Activated CD4-positive, alpha-beta memory T cell treated with anti-CD3 and anti-CD28 coated beads for 36 hours (primary cell): ENCODE results near the gene DENND1A. TPM values are rescaled to one million over a fixed set of nuclear protein-coding genes. Genes with fewer than 3 reads are reported as not detected.
"Not testable (repeated sequence)": the region's sequence is repeated elsewhere in the genome, so short reads cannot be mapped to it uniquely, and the experiment has no call there.

ENCODE experiments used
- CTCF ChIA-PET: fragments of 350-600 bp; sonication (Branson Sonifier 250); formaldehyde crosslinking; loops from one replicate; lab custom pipeline; 2021; ENCODE audit warnings: antibody characterized with exemption, inconsistent platforms; lab: Charles Lee
- POLR2A ChIA-PET: fragments of 350-600 bp; sonication (Branson Sonifier 250); formaldehyde crosslinking; loops from one replicate; lab custom pipeline; 2021; ENCODE audit warnings: antibody characterized with exemption; lab: Charles Lee
- DNase-seq: peaks from one replicate; pipeline ENCODE4 v3.0.0-alpha.2; 2020
- H3K27ac Mint-ChIP-seq: one replicate; pipeline ENCODE4 v1.8.0; 2021; ENCODE audit warnings: mixed read lengths
- H3K27me3 Mint-ChIP-seq: one replicate; pipeline ENCODE4 v1.8.0; 2021; ENCODE audit warnings: mixed read lengths
- H3K36me3 Mint-ChIP-seq: one replicate; pipeline ENCODE4 v1.8.0; 2021; ENCODE audit warnings: mixed read lengths
- H3K4me1 Mint-ChIP-seq: one replicate; pipeline ENCODE4 v1.8.0; 2021; ENCODE audit warnings: low read depth, mixed read lengths
- H3K4me3 Mint-ChIP-seq: one replicate; pipeline ENCODE4 v1.8.0; 2021; ENCODE audit warnings: mild to moderate bottlenecking, mixed read lengths
- H3K9me3 Mint-ChIP-seq: one replicate; pipeline ENCODE4 v1.8.0; 2021; ENCODE audit warnings: mixed read lengths
- intact Hi-C: fragments of 100-400 bp; cut with micrococcal nuclease; formaldehyde crosslinking; loops from one replicate; pipeline ENCODE4 v1.15.1; 2023
- total RNA-seq, 2 experiments: library from RNA; stranded (reverse); gene quantifications; one replicate each; pipeline ENCODE4 v1.2.3, GENCODE V29; 2021

The DENND1A gene
- total RNA-seq, 2 experiments from 2014 or later: 17.3 to 18.0 TPM

DNA sequence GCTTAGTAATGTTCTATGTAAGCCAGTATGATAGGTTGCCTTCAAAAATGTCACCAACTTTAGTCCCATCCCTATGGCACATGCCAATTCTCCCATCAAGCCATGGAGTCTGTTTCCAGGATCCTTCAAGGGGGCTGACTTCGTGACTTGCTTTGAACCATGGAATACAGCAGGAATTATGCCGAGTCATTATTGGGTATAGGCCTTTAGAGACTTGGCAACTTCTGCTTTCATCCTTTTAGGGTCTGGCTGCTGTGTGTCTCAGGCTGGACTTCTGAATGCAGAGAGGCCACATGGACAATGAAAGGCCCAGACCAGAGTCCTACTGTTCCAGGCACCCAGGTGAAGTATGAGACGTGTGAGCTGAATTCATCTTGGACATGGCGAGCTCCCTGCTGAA lies 109.8 kb downstream of the DENND1A start:
- Mint-ChIP-seq H3K4me3 (no peak overlapping the region), H3K9me3 (no peaks in the 10 kb centered on the region), H3K36me3 (no peaks in the 10 kb centered on the region), H3K27ac (no peak overlapping the region), H3K4me1 (no peaks in the 10 kb centered on the region), H3K27me3 (no peaks in the 10 kb centered on the region)
- no peak for DNase-seq
- intact Hi-C loops: no loop called here
- ChIA-PET CTCF (no interaction called here), POLR2A (no interaction called here)

DNA sequence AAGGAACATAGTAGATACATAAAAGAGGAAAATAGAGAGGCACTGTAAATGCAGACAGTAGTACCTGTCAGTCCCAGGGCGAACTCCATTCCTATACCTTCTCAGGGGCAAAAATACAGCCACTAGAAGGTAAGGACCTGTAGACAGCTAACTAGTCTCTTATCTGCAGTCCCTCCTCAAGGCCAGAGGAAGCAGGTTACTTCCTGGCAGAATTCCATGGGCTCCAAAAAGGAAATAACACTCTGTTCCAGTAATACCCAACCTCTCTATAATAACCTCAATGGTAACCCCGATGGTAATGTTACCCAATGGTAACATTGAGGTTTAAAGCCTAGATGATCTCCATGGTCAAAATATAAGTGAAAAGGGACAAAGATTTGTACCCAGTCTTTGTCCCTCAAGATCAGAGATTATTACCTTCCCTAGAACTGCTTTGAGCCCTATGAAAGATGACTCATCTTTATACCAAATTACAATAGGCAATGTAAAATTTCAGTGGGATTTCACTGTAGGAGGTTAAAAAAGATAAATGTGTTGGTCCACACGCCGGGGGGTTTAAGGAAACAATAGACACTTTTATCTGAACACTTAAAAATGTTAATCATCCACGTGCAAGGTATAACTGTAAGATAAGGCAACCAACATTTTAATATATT lies 113.0 kb downstream of the DENND1A start:
- Mint-ChIP-seq H3K9me3 (no peaks in the 10 kb centered on the region), H3K4me3 (no peak overlapping the region), H3K27me3 (no peaks in the 10 kb centered on the region), H3K27ac (no peak overlapping the region), H3K36me3 (no peaks in the 10 kb centered on the region), H3K4me1 (no peaks in the 10 kb centered on the region)
- ChIA-PET POLR2A (no interaction called here), CTCF (no interaction called here)
- DNase-seq: no peak
- intact Hi-C loops: no loop called here

DNA sequence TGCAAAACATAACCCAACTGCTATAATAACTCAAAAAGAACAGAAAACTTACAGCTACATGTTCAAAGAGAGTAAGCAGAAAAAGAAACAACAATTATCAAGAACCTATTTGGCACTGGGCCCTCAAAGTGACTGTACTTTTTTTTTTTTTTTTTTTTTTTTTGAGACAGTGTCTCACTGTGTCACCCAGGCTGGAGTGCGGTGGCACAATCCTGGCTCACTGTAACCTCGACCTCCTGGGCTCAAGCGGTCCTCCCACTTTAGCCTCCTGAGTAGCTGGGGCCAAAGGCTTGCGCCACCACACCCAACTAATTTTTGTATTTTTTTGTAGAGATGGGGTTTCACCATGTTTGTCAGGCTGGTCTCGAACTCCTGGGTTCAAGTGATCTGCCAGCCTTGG lies 114.1 kb downstream of the DENND1A start:
- intact Hi-C loops, POLR2A ChIA-PET, H3K4me1 Mint-ChIP-seq: not testable (repeated sequence)

DNA sequence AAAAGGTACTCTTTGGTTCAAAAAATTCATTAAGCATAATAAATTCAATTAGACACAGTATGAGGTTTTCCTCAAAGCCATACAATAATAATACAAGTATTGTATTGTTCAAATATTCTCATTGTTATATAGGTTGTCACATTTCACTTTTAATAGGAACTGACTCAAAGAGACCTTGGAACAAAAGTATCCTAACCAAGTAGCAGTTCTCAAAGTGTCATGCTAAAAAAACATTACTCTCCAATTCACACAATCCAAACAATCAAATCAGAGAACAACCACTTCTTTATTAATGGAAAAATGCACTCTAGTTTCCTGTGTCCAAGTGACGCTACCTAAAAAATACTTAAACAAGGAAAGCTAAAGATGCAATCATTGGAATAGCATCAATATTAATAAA lies 115.4 kb downstream of the DENND1A start:
- no peaks in the 10 kb centered on the region for H3K27me3 Mint-ChIP-seq
- H3K36me3 Mint-ChIP-seq: no peaks in the 10 kb centered on the region
- H3K9me3 Mint-ChIP-seq: no peaks in the 10 kb centered on the region
- CTCF ChIA-PET: interaction anchor here (0.6 kb wide), 1 partner anchor 77 kb away, joined by 3 read pairs; no protein-coding TSS in a partner anchor
- no peaks in the 10 kb centered on the region for H3K4me1 Mint-ChIP-seq
- no peak overlapping the region for H3K27ac Mint-ChIP-seq
- intact Hi-C loops: no loop called here
- POLR2A ChIA-PET: no interaction called here
- no peak for DNase-seq
- H3K4me3 Mint-ChIP-seq: no peak overlapping the region

More for the DNA sequence above, 114.1 kb downstream of the DENND1A start:
- H3K27me3 Mint-ChIP-seq, CTCF ChIA-PET, H3K27ac Mint-ChIP-seq, H3K9me3 Mint-ChIP-seq, DNase-seq, H3K4me3 Mint-ChIP-seq, H3K36me3 Mint-ChIP-seq: not testable (repeated sequence)

DNA sequence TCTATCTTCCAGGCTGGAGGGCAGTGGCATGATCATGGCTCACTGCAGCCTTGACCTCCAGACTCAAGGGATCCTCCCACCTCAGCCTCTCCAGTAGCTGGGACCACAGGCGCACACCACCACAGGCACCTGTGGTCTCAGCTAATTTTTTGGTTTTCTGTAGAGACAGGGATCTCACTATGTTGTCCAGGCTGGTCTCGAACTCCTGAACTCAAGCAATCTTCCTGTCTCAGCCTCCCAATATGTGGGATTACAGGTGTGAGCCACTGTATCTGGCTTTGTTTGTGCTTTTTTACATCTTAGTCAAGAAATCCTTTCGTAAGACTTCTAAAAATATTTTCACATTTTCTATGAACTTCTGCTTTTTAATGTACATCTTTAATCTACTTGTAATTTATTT lies 116.9 kb downstream of the DENND1A start:
- H3K27me3 Mint-ChIP-seq: no peaks in the 10 kb centered on the region
- ChIA-PET POLR2A (no interaction called here), CTCF (no interaction called here)
- no peak for DNase-seq
- H3K9me3 Mint-ChIP-seq: no peaks in the 10 kb centered on the region
- no peak overlapping the region for H3K27ac Mint-ChIP-seq
- H3K4me3 Mint-ChIP-seq: no peak overlapping the region
- H3K36me3 Mint-ChIP-seq: no peaks in the 10 kb centered on the region
- H3K4me1 Mint-ChIP-seq: no peaks in the 10 kb centered on the region
- intact Hi-C loops: no loop called here

DNA sequence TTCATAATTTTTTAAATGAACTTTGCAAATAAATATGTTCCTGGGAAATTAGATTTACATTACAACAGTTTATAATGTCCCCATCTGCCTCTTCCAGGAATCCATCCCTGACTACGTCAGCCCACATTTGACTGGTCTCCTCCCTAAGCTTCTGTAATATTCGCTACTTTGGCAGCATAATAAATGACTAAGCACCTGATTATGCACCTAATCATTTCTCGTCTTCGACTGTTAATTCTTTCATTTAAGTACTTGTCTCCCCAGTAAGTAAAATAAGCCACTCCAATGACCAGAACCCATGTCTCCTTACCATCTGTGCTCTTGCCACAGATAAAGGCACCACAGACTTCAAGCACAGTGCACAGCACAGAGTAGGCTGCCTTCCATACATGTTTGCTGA lies 122.7 kb downstream of the DENND1A start:
- DNase-seq: no peak
- Mint-ChIP-seq H3K9me3 (no peaks in the 10 kb centered on the region), H3K27me3 (no peaks in the 10 kb centered on the region), H3K4me3 (no peak overlapping the region), H3K4me1 (no peaks in the 10 kb centered on the region), H3K27ac (no peak overlapping the region), H3K36me3 (no peaks in the 10 kb centered on the region)
- intact Hi-C loops: no loop called here
- CTCF ChIA-PET: no interaction called here
- POLR2A ChIA-PET: no interaction called here

DNA sequence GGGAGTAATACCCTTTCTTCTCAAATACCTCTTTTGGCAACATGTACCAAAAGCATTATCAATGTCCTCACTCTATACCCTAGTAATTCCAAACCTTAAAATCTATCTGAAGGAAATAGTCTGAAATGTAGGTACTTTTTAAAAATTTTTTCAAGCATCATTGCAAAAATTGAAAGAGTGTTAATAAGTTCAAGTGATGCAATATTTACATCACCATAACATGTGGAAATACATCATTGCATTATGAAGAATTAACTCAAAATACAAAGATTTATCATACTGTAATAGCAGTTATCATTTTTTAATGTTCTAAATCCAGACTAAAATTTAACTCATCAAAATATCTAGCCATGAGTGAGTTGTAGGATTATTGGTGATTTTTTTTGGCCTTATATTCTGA lies 123.1 kb downstream of the DENND1A start:
- Mint-ChIP-seq H3K36me3 (no peaks in the 10 kb centered on the region), H3K27ac (no peak overlapping the region), H3K4me1 (no peaks in the 10 kb centered on the region), H3K27me3 (no peaks in the 10 kb centered on the region), H3K9me3 (no peaks in the 10 kb centered on the region), H3K4me3 (no peak overlapping the region)
- ChIA-PET CTCF (no interaction called here), POLR2A (no interaction called here)
- DNase-seq: no peak
- intact Hi-C loops: no loop called here

DNA sequence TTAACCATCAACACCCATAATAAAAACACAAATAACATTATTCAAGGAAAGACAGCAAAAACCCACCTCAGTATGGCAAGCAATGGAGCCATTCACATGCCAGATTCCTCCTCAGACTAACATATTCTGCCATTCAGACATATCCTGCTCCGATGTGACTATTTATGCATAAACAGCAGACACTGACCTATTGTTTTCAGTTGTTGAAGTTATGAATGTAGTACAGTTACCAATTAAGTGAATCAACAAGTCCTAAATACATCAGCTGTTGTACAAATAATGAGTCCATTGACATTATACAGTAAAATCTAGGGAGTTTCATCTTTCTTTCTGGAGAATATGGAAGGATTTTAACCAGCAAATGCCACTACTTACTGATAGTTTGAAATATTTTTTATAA lies 131.7 kb downstream of the DENND1A start:
- Mint-ChIP-seq H3K27me3 (no peaks in the 10 kb centered on the region), H3K4me3 (no peak overlapping the region), H3K27ac (no peak overlapping the region), H3K9me3 (no peaks in the 10 kb centered on the region), H3K4me1 (peaks cover 10% of the 10 kb centered on the region), H3K36me3 (no peaks in the 10 kb centered on the region)
- CTCF ChIA-PET: no interaction called here
- intact Hi-C loops: no loop called here
- no peak for DNase-seq
- POLR2A ChIA-PET: no interaction called here

DNA sequence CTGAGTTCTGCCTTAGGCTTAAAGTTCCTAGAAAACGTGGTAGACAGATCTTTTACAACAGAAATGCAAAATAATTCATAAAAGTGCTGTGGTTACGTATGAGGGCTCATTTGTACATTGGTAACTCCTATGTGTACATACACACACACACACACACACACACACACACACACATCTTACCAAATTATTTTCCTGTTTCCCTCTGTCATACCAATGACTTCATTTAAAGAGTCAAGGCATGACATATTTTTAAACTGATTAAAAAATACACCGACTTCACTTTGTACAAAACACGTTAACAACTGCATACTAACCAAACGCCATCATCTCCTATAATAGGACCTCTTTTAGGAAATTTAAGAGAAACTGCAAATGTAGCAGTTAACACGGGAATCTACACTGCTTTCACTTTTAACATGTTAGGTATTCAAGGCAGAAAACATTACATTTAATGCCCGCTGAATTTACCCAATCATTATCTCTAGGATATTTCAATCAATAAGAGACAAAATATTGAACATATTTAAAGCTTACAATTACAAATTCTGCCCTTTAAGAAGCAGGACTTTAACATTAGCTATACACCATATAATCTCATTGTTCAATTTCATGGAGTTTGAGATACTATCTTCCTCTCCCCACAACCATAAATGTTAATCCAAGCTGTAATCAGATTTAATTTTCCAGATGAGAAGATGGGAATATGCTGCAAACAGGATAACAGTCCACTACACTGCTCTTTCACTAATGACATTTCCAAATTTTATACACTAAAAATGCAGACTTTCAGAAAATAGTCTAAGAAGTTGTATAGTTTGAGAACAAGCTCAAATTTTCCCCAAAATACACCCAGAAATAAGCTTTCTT lies 133.1 kb downstream of the DENND1A start:
- H3K27ac Mint-ChIP-seq: no peak overlapping the region
- H3K27me3 Mint-ChIP-seq: no peaks in the 10 kb centered on the region
- ChIA-PET POLR2A (no interaction called here), CTCF (interaction anchor here (0.6 kb wide), 1 partner anchor 674 kb away, joined by 5 read pairs; no protein-coding TSS in a partner anchor)
- peaks cover 7% of the 10 kb centered on the region for H3K36me3 Mint-ChIP-seq
- DNase-seq: no peak
- H3K9me3 Mint-ChIP-seq: no peaks in the 10 kb centered on the region
- peaks cover 10% of the 10 kb centered on the region for H3K4me1 Mint-ChIP-seq
- H3K4me3 Mint-ChIP-seq: no peak overlapping the region
- intact Hi-C loops: no loop called here

DNA sequence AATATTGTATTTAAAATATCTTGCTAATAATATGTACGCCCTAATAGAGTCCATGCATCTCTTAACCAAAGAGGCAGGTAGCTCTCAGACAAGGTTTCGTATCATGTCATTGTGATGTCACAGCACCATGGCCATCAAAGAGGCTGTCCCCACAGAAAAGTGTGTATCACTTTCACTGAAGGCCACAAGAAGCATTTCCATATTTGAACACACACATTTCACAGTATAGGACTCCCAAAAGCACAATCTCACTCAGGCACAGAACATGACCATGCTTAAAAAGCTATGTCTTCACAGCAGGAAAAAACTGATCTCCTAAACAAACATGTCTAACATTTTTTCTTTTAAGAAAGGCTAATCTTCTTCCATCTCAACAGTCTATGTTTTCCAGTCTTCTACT lies 133.8 kb downstream of the DENND1A start:
- POLR2A ChIA-PET: no interaction called here
- no peak overlapping the region for H3K27ac Mint-ChIP-seq
- CTCF ChIA-PET: no interaction called here
- peaks cover 7% of the 10 kb centered on the region for H3K36me3 Mint-ChIP-seq
- H3K9me3 Mint-ChIP-seq: no peaks in the 10 kb centered on the region
- peaks cover 10% of the 10 kb centered on the region for H3K4me1 Mint-ChIP-seq
- no peaks in the 10 kb centered on the region for H3K27me3 Mint-ChIP-seq
- H3K4me3 Mint-ChIP-seq: no peak overlapping the region
- DNase-seq: no peak
- intact Hi-C loops: no loop called here

DNA sequence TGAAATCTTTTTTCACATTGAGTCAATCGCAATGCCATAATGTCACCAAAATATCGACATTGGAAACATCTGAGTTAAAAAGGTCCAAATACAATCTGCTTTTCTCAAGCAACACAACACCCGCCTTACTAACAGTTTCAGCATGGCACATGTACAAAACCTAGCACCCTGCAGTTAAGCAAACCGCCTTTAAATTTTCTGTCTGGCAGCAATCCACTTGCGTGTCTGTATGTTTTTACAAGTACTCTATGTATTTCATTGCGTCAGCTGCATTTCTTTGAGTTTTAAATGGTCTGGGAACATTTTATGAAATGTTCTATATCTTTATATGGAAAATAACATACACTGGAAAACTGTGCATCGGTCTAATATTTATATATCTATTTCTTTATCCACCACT lies 134.6 kb downstream of the DENND1A start:
- Mint-ChIP-seq H3K27ac (no peak overlapping the region), H3K27me3 (no peaks in the 10 kb centered on the region), H3K36me3 (peaks cover 7% of the 10 kb centered on the region), H3K4me1 (peaks cover 10% of the 10 kb centered on the region), H3K4me3 (no peak overlapping the region), H3K9me3 (no peaks in the 10 kb centered on the region)
- ChIA-PET POLR2A (no interaction called here), CTCF (no interaction called here)
- no peak for DNase-seq
- intact Hi-C loops: no loop called here

DNA sequence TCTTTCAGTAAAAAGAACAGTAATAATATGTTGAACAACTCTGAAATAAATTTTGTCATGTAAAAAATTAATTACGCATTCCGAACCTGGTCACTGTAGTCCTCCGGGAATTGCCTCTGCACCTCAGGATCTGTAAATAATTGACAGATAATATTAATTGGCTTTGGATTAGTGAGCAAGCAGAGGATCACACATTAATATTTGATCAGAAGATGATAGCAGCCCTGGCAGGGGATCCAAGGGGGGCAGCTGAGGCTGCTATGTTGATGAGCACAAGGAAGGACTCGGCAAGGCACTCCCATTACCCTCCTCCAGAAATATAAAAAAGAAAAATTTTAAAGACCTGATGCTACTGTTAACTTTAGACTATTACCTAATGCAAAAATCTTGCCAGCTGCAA lies 137.4 kb downstream of the DENND1A start:
- Mint-ChIP-seq H3K27ac (no peak overlapping the region), H3K4me3 (no peak overlapping the region), H3K27me3 (no peaks in the 10 kb centered on the region), H3K9me3 (no peaks in the 10 kb centered on the region), H3K4me1 (peaks cover 10% of the 10 kb centered on the region), H3K36me3 (peaks cover 10% of the 10 kb centered on the region)
- ChIA-PET POLR2A (no interaction called here), CTCF (no interaction called here)
- intact Hi-C loops: no loop called here
- DNase-seq: no peak
